GM12878 (cell line): ENCODE measurements around the gene MRTFA. TPM values are rescaled to one million over a fixed set of nuclear protein-coding genes. Genes with fewer than 3 reads are reported as not detected.

ENCODE experiments used
- CHD1 ChIP-seq: IDR thresholded peaks from 2 replicates; pipeline ENCODE4 v1.6.1; 2012; ENCODE audit warnings: low read depth, low read length, improper control_type of control experiment
- NFIC ChIP-seq: IDR thresholded peaks from 2 replicates; pipeline ENCODE4 v1.6.1; 2012; ENCODE audit warnings: low read depth, mild to moderate bottlenecking, inconsistent platforms, low read length, moderate library complexity
- NRF1 ChIP-seq: conservative IDR thresholded peaks from 2 replicates; pipeline ENCODE4 v1.6.1; 2011; ENCODE audit warnings: mild to moderate bottlenecking, low read depth, low read length, improper control_type of control experiment
- PAX8 ChIP-seq: fragments of 450-650 bp; IDR thresholded peaks from 2 replicates; pipeline ENCODE4 v1.6.1; 2017; ENCODE audit warnings: mild to moderate bottlenecking, moderate library complexity
- POLR2AphosphoS5 ChIP-seq: IDR thresholded peaks from 2 replicates; pipeline ENCODE4 v1.6.1; 2011; ENCODE audit warnings: mild to moderate bottlenecking, low read length, inconsistent platforms
- RFX5 ChIP-seq: IDR thresholded peaks from 2 replicates; pipeline ENCODE4 v1.6.1; 2011; ENCODE audit warnings: low read depth, low read length, improper control_type of control experiment
- RUNX3 ChIP-seq: IDR thresholded peaks from 2 replicates; pipeline ENCODE4 v1.6.1; 2012; ENCODE audit warnings: low read length, inconsistent platforms
- SPI1 ChIP-seq: IDR thresholded peaks from 2 replicates; pipeline ENCODE4 v1.6.1; 2011; ENCODE audit warnings: low read depth, mild to moderate bottlenecking, low read length, moderate library complexity, borderline replicate concordance; ENCODE audit not compliant: insufficient read depth
- STAT1 ChIP-seq: fragments of 450-650 bp; conservative IDR thresholded peaks from 2 replicates; pipeline ENCODE4 v1.6.1; 2014; ENCODE audit warnings: antibody characterized with exemption, mild to moderate bottlenecking
- TCF12 ChIP-seq: IDR thresholded peaks from 2 replicates; pipeline ENCODE4 v1.6.1; 2011; ENCODE audit warnings: low read depth, mild to moderate bottlenecking, low read length
- ZNF217 ChIP-seq: fragments of 450-650 bp; IDR thresholded peaks from 2 replicates; pipeline ENCODE4 v1.6.1; 2017; ENCODE audit warnings: antibody characterized with exemption, mild to moderate bottlenecking
- ZNF622 ChIP-seq: fragments of 450-650 bp; IDR thresholded peaks from 2 replicates; pipeline ENCODE4 v1.6.1; 2017; ENCODE audit warnings: mild to moderate bottlenecking, inconsistent platforms
- polyA plus RNA-seq, 11 experiments: library from polyadenylated mRNA; depleted of rRNA in 4 of 11; unstranded in 6 of 11; stranded (reverse) in 5 of 11; fragments of >200 nt; fragmentation: Nextera tagmentation in 4 of 11; fragmentation: Illumina TruSeq in 1 of 11; extraction: Ambion mirVana in 4 of 11; extraction: Trizol in 1 of 11; gene quantifications; 1 replicate in 1 of 11; 2 replicates in 10 of 11; pipeline versions ENCODE4 v1.2.1 to v1.2.3, GENCODE V29; 2011 to 2016; ENCODE audit warnings: inconsistent platforms in 2 of 11, missing spikeins in 2 of 11, low read depth in 1 of 11
- total RNA-seq, 4 experiments: library from RNA; depleted of rRNA in 3 of 4; stranded (reverse); fragments of >200 nt in 3 of 4; fragmentation: Illumina TruSeq in 1 of 4; extraction: Trizol in 1 of 4; gene quantifications; 2 replicates each; pipeline versions ENCODE4 v1.2.1 to v1.2.3, GENCODE V29; 2013 to 2021
- TF ChIP-seq, protein P1 (sequence below): fragments of 450-650 bp; IDR thresholded peaks from 2 replicates; pipeline ENCODE4 v1.6.1; 2017; ENCODE audit warnings: antibody characterized with exemption, mild to moderate bottlenecking, moderate library complexity

The MRTFA gene
- total and polyA plus RNA-seq, 10 of the 15 experiments (the other 5 are each of a cell fraction or from before 2014, with no cell fraction given): 2.0 to 63.9 (median 17.9) TPM

DNA sequence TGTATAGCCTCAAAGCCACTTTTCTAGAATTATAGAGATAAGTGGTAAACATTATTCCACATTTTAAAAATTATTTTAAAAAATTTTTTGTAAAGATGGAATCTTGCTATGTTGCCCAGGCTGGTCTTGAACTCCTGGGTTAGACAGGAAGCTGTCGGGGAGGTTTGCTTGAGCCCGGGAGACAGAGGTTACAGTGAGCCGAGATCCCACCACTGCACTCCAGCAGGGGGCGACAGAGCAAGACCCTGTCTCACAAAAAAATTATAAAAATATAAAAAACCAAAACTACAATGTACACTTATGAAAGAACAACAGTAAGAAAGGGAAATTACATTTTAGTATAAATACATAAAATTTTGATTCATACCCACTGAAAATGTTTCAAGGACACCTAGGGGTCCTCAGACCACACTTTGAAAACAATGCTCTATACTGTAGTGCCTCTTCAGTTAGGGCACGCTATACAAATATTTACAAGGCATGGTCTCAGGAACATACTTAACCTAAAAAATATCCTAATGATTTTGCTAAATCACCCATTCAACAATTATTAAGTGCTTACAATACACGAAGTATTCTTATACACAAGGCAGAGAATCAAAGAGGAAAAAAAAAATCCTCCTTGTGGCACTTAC, 111.2 kb downstream of the MRTFA start (continued):
- TF ChIP-seq, protein P1, sequence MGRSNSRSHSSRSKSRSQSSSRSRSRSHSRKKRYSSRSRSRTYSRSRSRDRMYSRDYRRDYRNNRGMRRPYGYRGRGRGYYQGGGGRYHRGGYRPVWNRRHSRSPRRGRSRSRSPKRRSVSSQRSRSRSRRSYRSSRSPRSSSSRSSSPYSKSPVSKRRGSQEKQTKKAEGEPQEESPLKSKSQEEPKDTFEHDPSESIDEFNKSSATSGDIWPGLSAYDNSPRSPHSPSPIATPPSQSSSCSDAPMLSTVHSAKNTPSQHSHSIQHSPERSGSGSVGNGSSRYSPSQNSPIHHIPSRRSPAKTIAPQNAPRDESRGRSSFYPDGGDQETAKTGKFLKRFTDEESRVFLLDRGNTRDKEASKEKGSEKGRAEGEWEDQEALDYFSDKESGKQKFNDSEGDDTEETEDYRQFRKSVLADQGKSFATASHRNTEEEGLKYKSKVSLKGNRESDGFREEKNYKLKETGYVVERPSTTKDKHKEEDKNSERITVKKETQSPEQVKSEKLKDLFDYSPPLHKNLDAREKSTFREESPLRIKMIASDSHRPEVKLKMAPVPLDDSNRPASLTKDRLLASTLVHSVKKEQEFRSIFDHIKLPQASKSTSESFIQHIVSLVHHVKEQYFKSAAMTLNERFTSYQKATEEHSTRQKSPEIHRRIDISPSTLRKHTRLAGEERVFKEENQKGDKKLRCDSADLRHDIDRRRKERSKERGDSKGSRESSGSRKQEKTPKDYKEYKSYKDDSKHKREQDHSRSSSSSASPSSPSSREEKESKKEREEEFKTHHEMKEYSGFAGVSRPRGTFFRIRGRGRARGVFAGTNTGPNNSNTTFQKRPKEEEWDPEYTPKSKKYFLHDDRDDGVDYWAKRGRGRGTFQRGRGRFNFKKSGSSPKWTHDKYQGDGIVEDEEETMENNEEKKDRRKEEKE: no peak
- no peak for TF ChIP-seq PAX8
- TF ChIP-seq NFIC: no peak
- TF ChIP-seq NRF1: no peak
- TF ChIP-seq ZNF622: no peak
- no peak for TF ChIP-seq SPI1
- no peak for TF ChIP-seq ZNF217
- peak; percentile 57; the same call in 1 of the 2 replicates for TF ChIP-seq RUNX3
- TF ChIP-seq POLR2AphosphoS5: no peak
- no peak for TF ChIP-seq RFX5
- TF ChIP-seq CHD1: no peak
- TF ChIP-seq TCF12: no peak
- TF ChIP-seq STAT1: no peak
